ENCODE measurements around the gene TPM1. TPM values are rescaled to one million over a fixed set of nuclear protein-coding genes. Genes with fewer than 3 reads are reported as not detected.
A peak's percentile ranks its signal among the peaks of the same experiment; 100 is the strongest.

The TPM1 gene
- total RNA-seq, 1 experiment from 2014 or later: 242 TPM

GRCh38 chr15:63015618-63016017 lies 26.9 kb upstream of the TPM1 start:
- DNase-seq (ENCODE audit: low read depth): peak; percentile 81

GRCh38 chr15:63016234-63016633 lies 26.3 kb upstream of the TPM1 start:
- no peak for DNase-seq (ENCODE audit: low read depth)

GRCh38 chr15:63018639-63019038 lies 23.9 kb upstream of the TPM1 start:
- peak; percentile 47 for DNase-seq (ENCODE audit: low read depth)

GRCh38 chr15:63019511-63020109 lies 22.9 kb upstream of the TPM1 start:
- peak; percentile 94 for DNase-seq (ENCODE audit: low read depth)

GRCh38 chr15:63020128-63020527 lies 22.4 kb upstream of the TPM1 start:
- no peak for DNase-seq (ENCODE audit: low read depth)

GRCh38 chr15:63020759-63021430 lies 21.7 kb upstream of the TPM1 start:
- DNase-seq (ENCODE audit: low read depth): peak; percentile 50

- no peak for DNase-seq (ENCODE audit: low read depth)
Observed at GRCh38 chr15:63022181-63022580, 20.4 kb upstream of the TPM1 start.

GRCh38 chr15:63022663-63023062 lies 19.9 kb upstream of the TPM1 start:
- no peak for DNase-seq (ENCODE audit: low read depth)

- DNase-seq (ENCODE audit: low read depth): peak; percentile 57
Observed at GRCh38 chr15:63023351-63023945, 19.1 kb upstream of the TPM1 start.

GRCh38 chr15:63025460-63025859 lies 17.1 kb upstream of the TPM1 start:
- DNase-seq (ENCODE audit: low read depth): no peak

- no peak for DNase-seq (ENCODE audit: low read depth)
Observed at GRCh38 chr15:63027646-63028045, 14.9 kb upstream of the TPM1 start.

- DNase-seq (ENCODE audit: low read depth): no peak
Observed at GRCh38 chr15:63028442-63029110, 14.0 kb upstream of the TPM1 start.

- no peak for DNase-seq (ENCODE audit: low read depth)
Observed at GRCh38 chr15:63029676-63030075, 12.9 kb upstream of the TPM1 start.

GRCh38 chr15:63030101-63030551 lies 12.4 kb upstream of the TPM1 start:
- no peak for DNase-seq (ENCODE audit: low read depth)

- DNase-seq (ENCODE audit: low read depth): no peak
Observed at GRCh38 chr15:63034578-63034977, 8.0 kb upstream of the TPM1 start.

- no peak for DNase-seq (ENCODE audit: low read depth)
Observed at GRCh38 chr15:63035253-63035652, 7.3 kb upstream of the TPM1 start.

GRCh38 chr15:63035977-63036376 lies 6.6 kb upstream of the TPM1 start:
- DNase-seq (ENCODE audit: low read depth): no peak

GRCh38 chr15:63037976-63038720 lies 4.4 kb upstream of the TPM1 start:
- DNase-seq (ENCODE audit: low read depth): no peak

- DNase-seq (ENCODE audit: low read depth): no peak
Observed at GRCh38 chr15:63038926-63039673, 3.4 kb upstream of the TPM1 start.

GRCh38 chr15:63039811-63040210 lies 2.7 kb upstream of the TPM1 start:
- no peak for DNase-seq (ENCODE audit: low read depth)

- no peak for DNase-seq (ENCODE audit: low read depth)
Observed at GRCh38 chr15:63040509-63040908, 2.0 kb upstream of the TPM1 start.
